GM19043 (cell line): ENCODE measurements around the gene NPC2.
"Not testable (repeated sequence)": the region's sequence is repeated elsewhere in the genome, so short reads cannot be mapped to it uniquely, and the experiment has no call there.

Experiments used
- ATAC-seq: cut with Tn5 transposase; IDR thresholded peaks from one replicate; pipeline ENCODE4 v1.9.1; 2021; ENCODE audit warnings: low read depth; ENCODE audit not compliant: unreplicated experiment

The NPC2 gene

DNA sequence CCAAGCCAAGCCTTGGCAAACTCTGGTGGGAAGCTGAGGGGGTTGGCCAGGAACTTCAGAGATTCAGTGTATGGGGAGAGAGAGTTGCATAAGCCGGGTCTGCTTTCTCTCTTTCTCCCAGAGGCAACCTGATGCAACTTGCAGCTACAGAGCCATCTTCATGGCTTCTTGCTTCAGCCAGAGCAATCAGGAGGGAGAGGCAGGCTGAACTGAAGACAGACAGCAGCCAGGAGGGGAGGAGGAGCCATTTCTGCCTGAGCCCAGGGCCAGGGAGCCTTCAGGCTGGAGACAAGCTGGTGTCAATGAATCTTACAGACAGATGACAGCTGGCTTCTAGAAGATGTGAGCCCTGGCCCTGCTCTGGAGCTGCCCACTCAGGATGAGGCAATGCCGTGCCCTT, 18.7 kb downstream of the NPC2 start:
- no peak for ATAC-seq

DNA sequence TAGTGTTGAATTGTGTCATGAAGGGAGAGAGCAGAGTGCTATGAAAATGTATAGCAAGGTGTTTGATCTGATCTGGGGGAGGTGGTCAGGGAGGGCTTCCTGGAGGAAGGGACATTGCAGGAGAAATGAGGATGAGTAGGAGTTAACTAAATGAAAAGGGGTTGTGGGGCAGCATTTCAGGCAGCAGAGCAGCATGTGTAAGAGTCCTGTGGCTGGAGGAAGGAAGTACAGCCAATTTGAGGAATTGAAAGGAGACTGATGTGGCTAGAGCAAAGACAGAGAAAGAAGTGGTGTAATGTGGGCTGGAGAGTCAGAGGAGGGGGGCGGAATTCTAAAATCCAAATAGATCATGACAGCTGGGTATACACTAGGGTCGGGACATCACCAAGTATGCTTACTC, 20.5 kb downstream of the NPC2 start:
- no peak for ATAC-seq

DNA sequence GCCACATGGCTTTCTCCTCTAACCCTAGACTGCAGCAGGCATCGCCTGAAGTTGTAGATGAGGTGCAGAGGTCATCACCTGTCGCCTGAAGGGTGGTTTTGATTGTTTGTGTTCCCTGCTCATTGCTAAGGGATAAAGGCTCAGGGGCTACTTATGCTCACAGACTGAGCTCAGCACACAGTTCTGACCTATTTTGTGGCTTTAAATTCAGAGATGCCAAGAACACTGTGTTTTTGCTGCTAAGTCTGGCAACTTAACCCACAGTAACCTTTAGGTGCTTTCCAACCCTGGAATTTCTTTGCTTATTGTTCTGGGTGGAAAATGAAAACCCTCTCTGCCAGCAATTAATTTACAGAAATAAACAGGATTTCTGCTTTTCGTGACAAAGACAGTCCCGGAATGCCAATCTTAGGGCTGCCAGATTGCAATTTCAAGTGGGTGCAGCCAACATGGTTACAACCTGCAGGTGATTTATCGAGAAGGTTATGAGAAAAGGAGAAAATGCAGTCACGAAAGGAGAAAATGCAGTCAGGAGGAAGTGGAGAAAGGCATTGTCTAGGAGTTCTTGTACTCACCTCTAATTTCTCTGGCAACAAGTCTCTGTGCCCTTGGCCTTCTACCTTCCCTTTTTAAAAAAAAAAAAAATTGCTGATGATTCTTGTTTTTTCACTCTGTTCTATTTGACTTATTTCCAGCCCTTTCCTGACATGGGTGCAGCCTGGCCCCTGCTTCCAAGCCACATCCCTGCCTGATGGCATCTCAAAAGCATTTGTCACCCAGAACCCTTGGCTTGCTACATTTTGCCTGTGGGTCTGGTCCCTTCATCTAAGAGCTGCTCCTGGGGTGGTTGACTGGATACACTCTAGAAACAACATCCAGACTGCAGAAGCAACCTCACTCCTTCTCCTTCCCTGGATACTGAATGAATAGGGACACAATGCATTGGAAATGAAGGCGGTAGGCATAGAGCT, 23.3 kb downstream of the NPC2 start:
- no peak for ATAC-seq

DNA sequence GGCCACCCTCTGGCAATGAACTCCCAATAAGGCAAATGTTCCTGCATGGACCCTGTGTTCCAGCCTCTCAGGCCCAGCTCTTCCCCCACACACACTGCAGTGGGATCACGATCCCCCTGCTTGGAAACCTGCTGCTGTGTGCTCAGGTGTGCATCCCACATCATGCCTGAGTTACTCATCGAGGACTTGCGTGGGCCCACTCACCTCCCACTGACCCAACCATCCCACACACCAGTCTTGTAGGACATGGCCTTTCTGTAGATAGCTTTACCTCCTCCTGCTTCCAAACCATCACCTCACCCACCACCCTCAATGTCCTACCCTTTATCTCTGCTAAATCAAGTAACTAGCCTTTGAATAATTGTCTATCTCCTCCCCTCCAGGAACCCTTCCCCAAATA, 24.6 kb downstream of the NPC2 start:
- no peak for ATAC-seq

DNA sequence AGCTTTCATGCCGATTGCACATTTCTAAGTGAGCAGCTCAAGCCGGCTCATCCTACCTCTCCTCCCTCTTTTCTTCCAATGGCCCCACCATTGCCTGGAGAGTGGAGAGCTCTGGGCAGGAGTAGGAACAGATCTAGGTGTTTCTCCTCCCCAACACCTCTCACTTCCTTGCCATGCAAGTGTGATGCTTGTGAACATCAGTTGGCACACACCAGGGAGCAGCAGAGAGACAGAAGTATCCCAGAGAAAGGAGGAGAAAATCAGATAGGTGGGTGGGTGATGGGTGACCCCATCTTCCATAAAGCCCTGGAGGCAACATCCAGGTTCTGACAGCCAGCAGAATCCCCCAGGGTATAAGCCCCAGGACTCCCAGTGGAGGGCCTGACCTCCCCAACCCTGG, 27.8 kb downstream of the NPC2 start:
- ATAC-seq = no peak

DNA sequence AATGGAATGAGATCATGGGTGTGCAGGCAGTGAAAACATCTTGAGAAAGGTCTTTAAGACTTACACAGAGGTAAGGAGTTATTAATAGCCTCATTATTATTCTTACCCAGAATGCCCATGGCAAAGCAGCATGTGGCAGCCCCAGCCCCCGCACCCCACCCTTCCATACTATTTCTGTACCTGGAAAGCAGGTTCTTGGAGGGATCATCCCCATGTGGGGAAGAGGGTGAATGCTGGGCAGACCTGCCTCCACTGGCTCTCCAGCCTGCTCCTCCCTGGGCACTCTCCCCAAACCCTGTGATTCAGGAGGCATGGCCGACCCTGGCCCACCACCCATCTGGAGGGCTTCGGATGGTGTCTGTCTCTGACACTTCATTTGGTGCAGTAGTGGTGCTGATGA, 28.3 kb downstream of the NPC2 start:
- no peak for ATAC-seq

DNA sequence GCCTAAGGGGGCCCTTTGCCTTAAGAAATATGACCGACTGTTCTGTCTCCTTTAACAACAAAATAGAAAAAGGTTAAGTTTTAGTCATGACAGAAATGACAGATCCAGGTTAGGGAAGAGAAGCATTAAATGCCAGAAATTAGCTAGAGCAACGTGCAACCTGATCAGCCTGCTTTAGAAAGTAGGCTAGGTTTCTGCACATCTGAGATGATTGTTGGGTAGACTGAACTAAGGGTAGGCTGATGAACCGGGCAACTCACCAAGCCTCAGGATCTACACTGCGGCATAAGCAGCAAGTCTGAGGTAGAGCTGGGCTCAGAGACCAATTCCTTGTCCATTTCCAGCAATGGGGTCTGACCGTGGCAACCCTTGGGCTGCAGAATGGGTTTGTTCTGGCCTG, 29.4 kb downstream of the NPC2 start:
- no peak for ATAC-seq

DNA sequence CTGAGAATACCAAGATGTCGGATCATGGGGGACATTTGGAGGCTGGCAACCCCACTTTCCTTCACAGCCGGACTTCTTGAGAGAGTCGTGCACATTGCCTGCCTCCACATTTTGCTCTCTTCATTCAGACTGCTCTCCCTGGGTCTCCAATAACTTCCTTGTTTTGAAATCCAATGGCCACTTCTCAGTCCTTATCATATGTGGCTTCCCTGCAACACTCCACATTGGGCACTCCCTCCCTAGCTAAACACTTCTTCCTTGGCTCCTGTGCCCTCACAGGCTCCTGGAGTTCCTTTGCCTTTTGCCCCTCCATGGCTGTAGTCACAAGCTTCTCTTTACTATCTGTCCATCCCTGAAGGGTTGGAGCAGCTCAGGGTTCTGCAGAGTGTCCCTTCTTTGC, 30.1 kb downstream of the NPC2 start:
- ATAC-seq = no peak

DNA sequence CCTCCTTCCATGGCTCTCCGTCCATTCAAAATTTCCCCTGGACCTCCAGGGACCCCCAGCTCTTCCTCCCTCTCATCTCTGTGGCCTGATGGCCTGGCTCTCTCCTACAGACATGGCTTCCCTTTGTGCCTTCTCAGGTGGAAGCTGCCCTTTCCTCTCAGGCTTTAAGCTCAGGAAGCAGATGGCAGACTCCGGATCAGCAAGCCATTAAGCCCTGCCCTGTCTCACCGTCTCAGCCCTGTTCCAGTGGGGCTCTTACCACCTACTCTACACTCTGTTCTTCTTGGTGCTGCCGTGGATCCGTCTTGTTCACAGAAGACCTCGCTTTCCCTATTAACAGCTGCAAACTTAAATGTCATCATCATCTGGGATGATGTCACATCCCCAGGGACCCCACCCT, 33.1 kb downstream of the NPC2 start:
- ATAC-seq = no peak

DNA sequence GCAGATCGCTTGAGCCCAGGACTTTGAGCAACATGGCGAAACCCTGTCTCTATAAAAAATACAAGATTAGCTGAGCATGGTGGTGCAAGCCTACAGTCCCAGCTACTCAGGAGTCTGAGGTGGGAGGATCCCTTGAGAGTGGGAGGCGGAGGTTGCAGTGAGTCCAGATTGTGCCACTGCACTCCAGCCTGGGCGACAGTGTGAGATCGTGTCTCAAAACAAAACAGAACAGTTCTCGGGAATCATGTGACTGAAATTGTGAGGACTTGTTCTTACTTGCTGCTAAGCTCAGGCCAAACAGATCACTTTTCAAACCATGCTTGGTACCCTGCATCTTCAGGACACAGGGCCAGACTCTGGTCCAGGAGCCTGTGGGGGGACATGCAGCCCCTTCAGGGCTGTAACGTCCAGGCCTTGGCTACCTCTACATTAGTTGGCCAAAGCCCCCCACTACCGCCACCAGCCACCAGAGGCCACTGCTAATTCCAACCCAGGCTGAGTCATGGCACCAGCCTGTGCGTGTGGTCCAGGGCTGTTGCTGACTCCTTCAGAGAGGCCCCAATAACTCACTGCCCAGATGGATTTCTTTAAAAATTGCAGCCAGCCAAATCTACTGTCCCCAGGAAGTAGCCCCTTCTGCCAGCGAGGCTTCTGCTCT, 33.7 kb downstream of the NPC2 start:
- ATAC-seq = no peak

DNA sequence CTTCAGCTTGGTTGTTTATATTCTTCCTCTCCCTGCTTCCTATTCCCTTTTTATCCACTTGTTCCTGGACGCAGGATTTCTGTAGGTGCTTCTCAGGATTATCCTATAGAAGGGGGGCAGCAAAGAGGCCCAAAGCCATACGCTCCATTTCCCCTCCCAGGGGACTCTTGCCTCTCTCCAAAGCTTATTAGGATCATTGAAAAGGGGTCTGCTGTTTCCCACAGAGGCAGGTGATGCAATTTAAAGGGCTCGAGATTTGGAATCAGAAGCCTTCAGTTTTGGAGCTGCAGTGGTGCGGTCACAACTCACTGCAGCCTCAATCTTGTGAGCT, 35.6 kb downstream of the NPC2 start:
- ATAC-seq = no peak

DNA sequence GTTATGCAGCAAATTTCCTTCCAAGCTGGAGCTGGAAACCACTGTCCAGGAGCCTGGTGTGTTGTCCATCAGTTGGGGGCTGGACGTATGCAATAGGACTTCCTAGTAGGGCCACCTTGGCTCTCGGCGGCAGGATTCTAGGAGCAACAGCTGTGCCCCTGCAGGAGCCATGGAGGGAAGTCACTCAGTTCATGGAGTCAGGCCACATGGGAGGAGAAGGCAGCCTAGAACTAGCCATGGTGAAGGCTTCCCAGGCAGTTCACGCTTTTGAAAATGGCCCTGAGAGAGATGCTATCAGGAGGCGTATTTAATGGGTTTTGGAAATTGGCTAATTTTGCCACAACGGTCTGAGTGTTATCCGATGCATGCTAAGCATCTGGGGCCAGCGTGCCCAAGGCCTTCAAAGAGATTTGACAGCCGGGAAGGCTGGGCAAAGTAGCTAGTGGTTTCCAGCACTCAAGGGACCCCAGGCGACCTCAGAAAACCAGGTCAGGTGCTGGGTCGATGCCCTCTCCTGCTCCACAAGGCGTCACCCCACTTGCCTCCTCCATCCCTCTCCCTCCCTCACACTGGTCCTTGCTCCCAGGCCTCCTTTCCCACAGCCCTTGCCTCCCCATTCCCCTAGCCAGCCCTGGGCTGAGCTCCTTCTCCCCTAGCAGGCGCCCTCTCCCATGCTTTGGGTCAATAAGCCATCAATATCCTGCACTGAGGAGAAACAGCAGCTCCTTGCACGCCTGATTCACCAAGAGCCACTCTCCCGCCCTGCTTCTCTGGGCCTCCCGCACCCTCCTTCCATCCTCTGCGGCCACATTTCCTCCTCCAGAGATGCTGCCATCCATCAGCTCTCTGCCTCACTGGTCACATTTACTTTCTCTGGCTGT, 36.2 kb downstream of the NPC2 start:
- ATAC-seq = no peak

DNA sequence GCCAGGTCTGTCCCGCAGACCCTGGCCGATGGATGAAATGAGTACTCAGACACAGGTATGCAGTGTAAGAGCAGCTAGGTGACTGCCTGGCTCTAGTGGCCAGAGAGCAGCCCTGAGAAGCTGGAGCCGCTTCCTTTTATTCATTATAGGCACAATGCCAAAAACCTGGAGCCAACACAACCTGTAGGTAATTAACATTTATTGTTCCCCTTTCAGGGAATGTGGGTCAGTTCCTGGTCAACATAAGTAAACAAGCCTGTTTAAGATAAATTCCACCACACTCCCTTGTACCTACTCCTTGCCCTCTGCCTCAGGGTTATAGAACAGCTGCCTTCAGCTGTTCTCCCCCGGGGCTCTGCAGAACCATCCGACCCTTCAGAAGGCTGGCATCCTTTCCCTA, 38.7 kb downstream of the NPC2 start:
- not testable (repeated sequence) for ATAC-seq

DNA sequence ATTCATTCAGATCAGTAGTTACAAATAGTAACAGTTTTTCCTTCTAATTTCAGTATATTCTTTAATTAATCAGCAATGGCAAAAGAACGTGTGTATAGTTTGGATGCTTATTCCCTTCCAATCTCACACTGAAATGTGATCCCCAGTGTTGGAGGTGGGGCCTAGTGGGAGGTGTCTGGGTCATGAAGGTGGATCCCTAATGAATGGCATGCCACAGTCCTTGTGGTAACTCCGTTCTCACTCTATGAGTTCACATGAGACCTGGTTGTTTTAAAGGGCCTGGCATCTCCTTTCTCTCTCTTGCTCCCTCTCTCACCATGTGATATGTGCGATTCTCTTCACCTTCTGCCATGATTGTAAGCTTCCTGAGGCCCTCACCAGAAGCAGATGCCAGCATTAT, 48.2 kb downstream of the NPC2 start:
- no peak for ATAC-seq

DNA sequence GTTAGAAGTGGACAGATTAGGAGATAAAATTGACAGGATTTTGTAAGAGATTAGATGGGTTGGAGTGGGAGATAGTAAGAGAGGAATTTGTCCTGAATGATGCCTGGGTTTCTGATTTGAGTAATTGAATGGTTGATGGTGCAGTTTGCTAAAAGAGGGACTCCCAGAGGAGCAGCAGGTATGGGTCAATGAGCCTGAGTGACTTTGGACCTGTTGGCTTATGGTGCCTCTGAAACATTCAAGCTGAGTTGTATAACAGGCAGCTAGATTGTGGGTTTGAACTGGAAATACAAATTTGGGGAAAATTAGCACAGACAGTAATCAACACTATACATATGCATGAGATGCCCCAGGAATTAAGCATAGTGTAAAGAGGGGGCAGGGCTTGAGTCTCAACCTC, 50.3 kb downstream of the NPC2 start:
- no peak for ATAC-seq

DNA sequence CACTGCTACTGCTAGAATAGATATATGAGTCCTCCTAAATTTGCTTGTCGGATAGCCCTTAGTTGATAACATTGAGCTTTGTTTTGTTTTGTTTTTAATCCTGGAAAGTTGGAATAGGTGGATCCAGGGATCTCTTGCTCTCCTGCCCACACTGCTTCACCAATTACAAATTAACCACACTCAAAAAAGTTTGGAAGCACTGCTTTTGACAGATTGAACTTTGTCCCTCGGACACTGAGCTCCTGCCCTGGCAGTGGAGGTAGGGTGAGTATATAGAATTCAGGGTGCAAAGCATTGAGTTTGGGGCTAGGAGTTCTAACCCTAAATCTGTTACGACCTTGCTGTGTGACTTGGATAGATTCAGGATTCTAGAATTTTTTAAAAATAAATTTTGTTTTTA, 52.0 kb downstream of the NPC2 start:
- ATAC-seq = no peak

DNA sequence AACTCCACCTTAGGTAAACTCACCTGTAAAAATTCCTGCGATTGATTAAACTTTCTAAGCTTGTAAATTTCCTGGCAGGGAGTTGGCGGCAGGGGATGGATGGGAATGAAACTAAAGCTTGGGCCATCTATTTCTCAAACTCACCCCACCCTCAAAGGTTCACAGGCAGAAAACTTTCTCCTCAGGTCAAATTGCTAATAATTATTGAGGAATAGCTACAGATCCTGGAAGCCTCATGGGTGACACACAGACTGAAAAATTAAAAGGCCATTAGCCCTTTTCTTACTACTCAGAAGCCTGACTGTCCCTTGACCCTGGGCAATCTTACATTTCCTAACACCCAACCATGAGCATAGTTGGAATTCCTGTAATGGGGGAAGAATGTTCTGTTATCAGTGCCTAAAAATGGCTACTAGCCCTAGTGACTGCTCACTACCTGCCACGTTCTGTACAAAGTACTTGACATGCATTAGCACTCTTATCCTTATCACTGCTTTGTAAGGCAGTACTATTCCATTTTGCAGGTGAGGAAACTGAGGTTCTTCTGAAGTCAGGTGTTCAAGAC, 54.7 kb downstream of the NPC2 start:
- ATAC-seq = no peak

DNA sequence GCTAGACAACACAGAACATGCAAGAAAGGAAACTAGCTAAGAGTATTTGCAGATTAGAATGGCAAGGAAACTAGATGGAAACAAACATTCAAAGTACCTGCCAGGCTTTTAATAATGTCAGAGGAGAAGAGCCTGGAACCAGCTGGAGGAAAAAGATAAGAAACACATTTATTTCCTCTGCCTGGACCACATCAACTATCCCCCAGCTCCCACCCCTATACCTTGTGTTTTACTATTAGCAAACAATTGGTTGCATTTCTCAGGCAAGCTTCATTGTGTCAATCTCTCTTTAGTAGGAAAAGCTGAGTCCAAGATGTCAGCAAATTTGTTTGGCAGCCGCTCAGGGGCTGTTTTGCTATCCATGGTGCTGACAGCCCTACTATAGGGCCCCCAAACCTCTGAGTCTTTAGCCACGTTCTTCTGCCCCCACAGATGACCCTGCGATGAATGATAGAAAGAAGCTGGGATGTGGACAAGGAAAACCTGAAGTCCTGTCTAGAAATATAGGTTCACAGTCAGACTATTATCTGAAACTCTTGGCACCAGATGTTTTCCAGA, 55.5 kb downstream of the NPC2 start:
- no peak for ATAC-seq

DNA sequence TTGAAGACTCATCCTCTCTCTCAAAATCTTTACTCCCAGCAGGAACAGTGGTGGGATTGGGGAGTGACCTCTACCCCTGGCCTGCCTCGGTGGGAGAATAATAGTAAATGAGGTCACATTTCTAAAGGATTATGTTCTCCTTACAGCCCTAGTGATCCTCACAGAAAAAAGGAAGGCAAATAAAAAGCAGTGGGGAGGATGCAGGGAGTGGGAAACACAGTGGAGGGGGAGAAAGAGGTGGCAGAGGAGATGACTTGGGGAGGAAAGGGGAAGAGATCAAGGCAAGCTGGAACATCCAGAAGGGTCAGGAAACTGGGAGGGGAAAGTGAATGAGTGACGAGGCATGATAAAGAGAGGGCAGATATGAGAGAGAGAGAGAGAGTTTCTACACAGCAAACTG, 58.8 kb downstream of the NPC2 start:
- ATAC-seq = no peak

DNA sequence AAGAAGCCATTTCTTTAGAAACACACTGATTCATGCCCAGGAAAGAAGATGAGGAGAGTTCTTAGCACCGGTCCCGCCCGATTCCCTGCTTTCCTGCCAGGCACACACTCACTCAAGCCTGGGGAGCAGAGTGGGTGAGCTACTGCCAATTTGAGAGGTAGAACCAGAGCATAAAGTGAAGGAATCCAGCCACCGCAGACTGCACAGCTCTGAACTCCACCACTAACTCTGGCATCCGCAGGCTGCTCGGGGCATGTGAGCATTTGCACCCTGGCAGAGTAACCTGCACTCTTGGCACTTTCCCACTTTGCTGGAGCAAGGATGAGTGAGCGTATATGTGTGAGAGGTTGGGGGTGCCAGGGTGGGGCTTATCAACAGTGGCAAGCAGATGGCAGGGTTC, 63.1 kb downstream of the NPC2 start:
- ATAC-seq = no peak
